ENCODE data around the gene CRYBB3.

GRCh38 chr22:25193548-25193947, 6.1 kb upstream of the CRYBB3 start:
- no peak for TF ChIP-seq POLR2A (IDR thresholded peaks at IDR 0.05)
- no peak for TF ChIP-seq POLR2AphosphoS5 (IDR thresholded peaks at IDR 0.05)
- TF ChIP-seq, protein P1, sequence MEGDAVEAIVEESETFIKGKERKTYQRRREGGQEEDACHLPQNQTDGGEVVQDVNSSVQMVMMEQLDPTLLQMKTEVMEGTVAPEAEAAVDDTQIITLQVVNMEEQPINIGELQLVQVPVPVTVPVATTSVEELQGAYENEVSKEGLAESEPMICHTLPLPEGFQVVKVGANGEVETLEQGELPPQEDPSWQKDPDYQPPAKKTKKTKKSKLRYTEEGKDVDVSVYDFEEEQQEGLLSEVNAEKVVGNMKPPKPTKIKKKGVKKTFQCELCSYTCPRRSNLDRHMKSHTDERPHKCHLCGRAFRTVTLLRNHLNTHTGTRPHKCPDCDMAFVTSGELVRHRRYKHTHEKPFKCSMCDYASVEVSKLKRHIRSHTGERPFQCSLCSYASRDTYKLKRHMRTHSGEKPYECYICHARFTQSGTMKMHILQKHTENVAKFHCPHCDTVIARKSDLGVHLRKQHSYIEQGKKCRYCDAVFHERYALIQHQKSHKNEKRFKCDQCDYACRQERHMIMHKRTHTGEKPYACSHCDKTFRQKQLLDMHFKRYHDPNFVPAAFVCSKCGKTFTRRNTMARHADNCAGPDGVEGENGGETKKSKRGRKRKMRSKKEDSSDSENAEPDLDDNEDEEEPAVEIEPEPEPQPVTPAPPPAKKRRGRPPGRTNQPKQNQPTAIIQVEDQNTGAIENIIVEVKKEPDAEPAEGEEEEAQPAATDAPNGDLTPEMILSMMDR (IDR thresholded peaks at IDR 0.05 in 8 of 11, conservative IDR thresholded peaks at IDR 0.05 in 3 of 11) = no peak

Data from spleen (tissue), 7 donors.